Camera-type eye (tissue), 1 donor: ENCODE results near the gene SRRM3. TPM values are rescaled to one million over a fixed set of nuclear protein-coding genes. Genes with fewer than 3 reads are reported as not detected.

Experiments
- total RNA-seq: library from RNA; depleted of rRNA; stranded (reverse); fragments of >200 nt; gene quantifications from one replicate; pipeline ENCODE4 v1.2.3, GENCODE V29; 2014

SRRM3 gene
- 20.2 TPM for total RNA-seq

DNA sequence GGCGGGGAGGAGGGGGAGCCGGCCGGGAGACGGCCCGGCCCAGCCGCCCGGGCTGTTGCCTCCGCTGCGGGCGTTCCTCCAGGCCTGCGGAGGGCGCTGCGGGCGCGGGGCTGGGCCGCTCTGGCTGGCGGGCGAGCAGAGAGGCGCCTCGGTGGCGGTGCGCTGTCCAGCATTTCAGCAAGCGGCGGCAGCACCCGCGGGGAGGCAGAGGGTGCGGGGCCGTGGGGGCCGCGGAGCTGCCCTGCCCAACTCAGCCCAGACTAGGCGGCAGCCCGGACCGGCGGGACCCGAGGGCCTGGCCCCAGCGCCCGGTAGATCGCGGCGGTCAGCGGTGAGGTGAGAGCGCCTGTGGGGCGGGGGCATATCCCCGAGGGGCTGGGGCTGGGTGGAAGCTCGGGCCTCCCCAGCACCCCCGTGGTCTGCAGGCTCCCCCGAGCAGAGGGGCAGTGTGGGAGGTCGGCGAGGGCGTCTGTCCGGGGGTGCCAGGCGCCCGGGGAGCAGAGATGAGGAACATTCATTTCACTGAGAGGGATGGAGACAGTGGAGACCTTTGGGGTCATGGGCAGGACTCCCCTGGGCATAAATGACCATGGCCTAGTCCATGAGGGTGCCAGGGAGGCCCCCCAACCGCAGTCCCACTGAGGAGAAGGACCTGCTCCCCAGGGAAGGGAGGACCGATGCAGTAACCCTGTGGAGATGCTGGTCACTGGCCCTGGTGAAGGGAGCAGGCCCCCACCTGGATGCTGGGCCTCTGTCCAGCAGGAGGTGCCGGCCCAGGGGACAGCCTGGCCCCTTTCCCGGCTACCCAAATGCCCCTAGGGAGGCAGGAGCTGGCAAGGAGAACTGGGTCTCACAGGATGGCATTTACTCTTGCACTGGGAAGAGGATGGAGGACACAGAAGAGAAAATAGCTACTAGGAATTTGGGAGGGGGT, at the start of gene SRRM3:
TSS of gene SRRM3 (plus strand) at position 165 of the 934 bp plus-strand sequence. CDS start 33,171 bp downstream, outside the sequence.

GRCh38 chr7:76302347-76303201, 100.9 kb downstream of the SRRM3 start, which contains the start of gene HSPB1:
HSPB1 (plus strand) TSS chr7:76302673; CDS start chr7:76302713, 40 bp downstream.

Other genes starting within 250 kb of the SRRM3 start
- 28.3 TPM for gene TMEM120A, start 207.3 kb upstream of the SRRM3 start, total RNA-seq
- 35.0 TPM for gene STYXL1, start 153.9 kb upstream of the SRRM3 start, total RNA-seq
- 39.4 TPM for gene MDH2, start 153.8 kb upstream of the SRRM3 start, total RNA-seq
- gene HSPB1, start 100.8 kb downstream of the SRRM3 start, total RNA-seq: 70.6 TPM
- gene YWHAG, start 157.1 kb downstream of the SRRM3 start, total RNA-seq: 122 TPM
- gene SSC4D, start 207.8 kb downstream of the SRRM3 start, total RNA-seq: 1.5 TPM
- 0.82 TPM for gene ZP3, start 223.1 kb downstream of the SRRM3 start, total RNA-seq